ENCODE results near the gene PLD2.
A peak's percentile ranks its signal among the peaks of the same experiment; 100 is the strongest.

GRCh38 chr17:4789951-4790704 is 16.8 kb upstream of the PLD2 start:
- TF ChIP-seq, protein P1, sequence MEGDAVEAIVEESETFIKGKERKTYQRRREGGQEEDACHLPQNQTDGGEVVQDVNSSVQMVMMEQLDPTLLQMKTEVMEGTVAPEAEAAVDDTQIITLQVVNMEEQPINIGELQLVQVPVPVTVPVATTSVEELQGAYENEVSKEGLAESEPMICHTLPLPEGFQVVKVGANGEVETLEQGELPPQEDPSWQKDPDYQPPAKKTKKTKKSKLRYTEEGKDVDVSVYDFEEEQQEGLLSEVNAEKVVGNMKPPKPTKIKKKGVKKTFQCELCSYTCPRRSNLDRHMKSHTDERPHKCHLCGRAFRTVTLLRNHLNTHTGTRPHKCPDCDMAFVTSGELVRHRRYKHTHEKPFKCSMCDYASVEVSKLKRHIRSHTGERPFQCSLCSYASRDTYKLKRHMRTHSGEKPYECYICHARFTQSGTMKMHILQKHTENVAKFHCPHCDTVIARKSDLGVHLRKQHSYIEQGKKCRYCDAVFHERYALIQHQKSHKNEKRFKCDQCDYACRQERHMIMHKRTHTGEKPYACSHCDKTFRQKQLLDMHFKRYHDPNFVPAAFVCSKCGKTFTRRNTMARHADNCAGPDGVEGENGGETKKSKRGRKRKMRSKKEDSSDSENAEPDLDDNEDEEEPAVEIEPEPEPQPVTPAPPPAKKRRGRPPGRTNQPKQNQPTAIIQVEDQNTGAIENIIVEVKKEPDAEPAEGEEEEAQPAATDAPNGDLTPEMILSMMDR (conservative IDR thresholded peaks at IDR 0.05 in 1 of 2, IDR thresholded peaks at IDR 0.05 in 1 of 2; ENCODE audit: low read depth in 1 of 2, low read length in 2 of 2): peak; percentile 40
- TF ChIP-seq EZH2 (IDR thresholded peaks at IDR 0.05; ENCODE audit: low read length, missing control alignments): no peak
